Esophagus squamous epithelium (tissue), 5 donors: Measurements from ENCODE around the gene TUBGCP4. TPM values are rescaled to one million over a fixed set of nuclear protein-coding genes. Genes with fewer than 3 reads are reported as not detected.

Experiments
- DNase-seq: peaks from one replicate; lab custom pipeline; 2025; lab: John Stamatoyannopoulos, UW
- H3K27ac ChIP-seq, 4 donors: fragments of 200-600 bp; sonication (generic); one replicate each; pipeline ENCODE4 v1.5.1; 2016 to 2019; ENCODE audit warnings: mild to moderate bottlenecking in 1 of 4
- H3K27me3 ChIP-seq, 4 donors: fragments of 200-600 bp; sonication (generic); 1 replicate in 3 of 4; 2 replicates in 1 of 4; pipeline versions ENCODE4 v1.5.1 to v1.6.0; 2017 to 2021; ENCODE audit warnings: antibody characterized with exemption in 1 of 4
- H3K36me3 ChIP-seq, 3 donors: fragments of 200-600 bp; sonication (generic); one replicate each; pipeline ENCODE4 v1.5.1; 2016 to 2019
- H3K4me1 ChIP-seq, 3 donors: fragments of 200-600 bp; sonication (generic); one replicate each; pipeline ENCODE4 v1.5.1; 2017 to 2019
- H3K4me3 ChIP-seq, 4 donors: fragments of 200-600 bp; sonication (generic); 1 replicate in 3 of 4; 2 replicates in 1 of 4; pipeline ENCODE4 v1.5.1; 2016 to 2019; ENCODE audit warnings: mild to moderate bottlenecking in 2 of 4, moderate library complexity in 1 of 4
- H3K9me3 ChIP-seq, 3 donors: fragments of 200-600 bp; sonication (generic); one replicate each; pipeline ENCODE4 v1.5.1; 2016 to 2019
- CTCF ChIP-seq, 6 experiments: fragments of 450-650 bp in 4 of 6; fragments of 200-600 bp in 2 of 6; sonication (generic) in 2 of 6; IDR thresholded peaks; one replicate each; pipeline ENCODE4 v1.5.1; 2016 to 2019; ENCODE audit warnings: antibody characterized with exemption in 6 of 6, mild to moderate bottlenecking in 4 of 6, moderate library complexity in 4 of 6
- POLR2A ChIP-seq, 4 donors: fragments of 450-650 bp; IDR thresholded peaks; one replicate each; pipeline ENCODE4 v1.6.1; 2017; ENCODE audit warnings: antibody characterized with exemption in 4 of 4, mild to moderate bottlenecking in 4 of 4, moderate library complexity in 3 of 4
- WGBS, 2 donors: methylation state at CpG; one replicate each; pipeline ENCODE4 v1.1.5; 2018; 5-methylcytosine and 5-hydroxymethylcytosine counted together
- intact Hi-C: fragments of 100-400 bp; cut with DNase I; formaldehyde crosslinking; loops from one replicate; pipeline ENCODE4 v1.15.0; 2022
- total RNA-seq, 4 donors: library from RNA; depleted of rRNA; stranded (reverse); fragments of >200 nt; gene quantifications; one replicate each; pipeline ENCODE4 v1.1.0, GENCODE V29; 2016
- donor health status: DM: yes; HTN: yes; CAD: no.

TUBGCP4 gene
- total RNA-seq, 4 donors from 2014 or later: 12.7 to 21.2 (median 20.8) TPM

GRCh38 chr15:43412096-43412495 lies 41.2 kb downstream of the TUBGCP4 start:
- TF ChIP-seq POLR2A (IDR thresholded peaks at IDR 0.05): no peak
- TF ChIP-seq CTCF (IDR thresholded peaks at IDR 0.05): no peak
- Histone ChIP-seq H3K27me3 (no peaks in the 10 kb centered on the region), H3K4me3 (no peak overlapping the region), H3K9me3 (no peaks in the 10 kb centered on the region), H3K36me3 (peaks cover 4 to 97% (median 43%) of the 10 kb centered on the region in 3 donors), H3K4me1 (no peaks in the 10 kb centered on the region), H3K27ac (no peak overlapping the region)
- DNase-seq: no peak
- intact Hi-C loops: no loop called here
- WGBS, 2 donors: 93 to 100% methylated on average over 1 of the region's 1 CpG

GRCh38 chr15:43414196-43414595 lies 43.3 kb downstream of the TUBGCP4 start:
- TF ChIP-seq CTCF (IDR thresholded peaks at IDR 0.05) (no peak), POLR2A (IDR thresholded peaks at IDR 0.05) (no peak)
- Histone ChIP-seq H3K36me3 (peaks cover 4 to 96% (median 27%) of the 10 kb centered on the region in 3 donors), H3K27ac (no peak overlapping the region), H3K4me3 (no peak overlapping the region), H3K9me3 (no peaks in the 10 kb centered on the region), H3K27me3 (no peaks in the 10 kb centered on the region), H3K4me1 (no peaks in the 10 kb centered on the region)
- no peak for DNase-seq
- intact Hi-C loops: no loop called here

GRCh38 chr15:43420435-43420834 lies 49.5 kb downstream of the TUBGCP4 start:
- no peak for DNase-seq
- H3K27me3 ChIP-seq: no peaks in the 10 kb centered on the region
- 90 to 95% methylated on average over 9 to 10 of the region's 10 CpGs for WGBS, 2 donors
- intact Hi-C loops: no loop called here
- no peaks in the 10 kb centered on the region for H3K4me1 ChIP-seq
- no peak overlapping the region for H3K27ac ChIP-seq
- H3K9me3 ChIP-seq: no peaks in the 10 kb centered on the region
- H3K36me3 ChIP-seq: peaks cover 11 to 96% (median 26%) of the 10 kb centered on the region in 3 donors
- H3K4me3 ChIP-seq: no peak overlapping the region
- TF ChIP-seq CTCF (IDR thresholded peaks at IDR 0.05): no peak
- no peak for TF ChIP-seq POLR2A (IDR thresholded peaks at IDR 0.05)

- Histone ChIP-seq H3K4me1 (no peaks in the 10 kb centered on the region), H3K27me3 (no peaks in the 10 kb centered on the region), H3K9me3 (no peaks in the 10 kb centered on the region), H3K4me3 (no peak overlapping the region), H3K36me3 (peaks cover 11 to 96% (median 22%) of the 10 kb centered on the region in 3 donors), H3K27ac (no peak overlapping the region)
- intact Hi-C loops: no loop called here
- no peak for DNase-seq
- TF ChIP-seq CTCF (IDR thresholded peaks at IDR 0.05): no peak
- TF ChIP-seq POLR2A (IDR thresholded peaks at IDR 0.05): no peak
- 95 to 98% methylated on average over 7 of the region's 7 CpGs for WGBS, 2 donors
Observed at GRCh38 chr15:43420876-43421275, 50.0 kb downstream of the TUBGCP4 start.

GRCh38 chr15:43423793-43424192 lies 52.9 kb downstream of the TUBGCP4 start:
- Histone ChIP-seq H3K4me3 (no peak overlapping the region), H3K9me3 (no peaks in the 10 kb centered on the region), H3K27ac (no peak overlapping the region), H3K27me3 (no peaks in the 10 kb centered on the region), H3K4me1 (no peaks in the 10 kb centered on the region), H3K36me3 (peaks cover 11 to 92% (median 22%) of the 10 kb centered on the region in 3 donors)
- TF ChIP-seq CTCF (IDR thresholded peaks at IDR 0.05) (no peak), POLR2A (IDR thresholded peaks at IDR 0.05) (no peak)
- intact Hi-C loops: no loop called here
- no peak for DNase-seq
- WGBS, 2 donors: 90 to 94% methylated on average over 3 of the region's 3 CpGs
